HG03460 (cell line): ENCODE results near the gene LGR5.

ENCODE experiments used
- ATAC-seq: cut with Tn5 transposase; IDR thresholded peaks from one replicate; pipeline ENCODE4 v1.9.1; 2021; ENCODE audit not compliant: unreplicated experiment

Gene LGR5

GRCh38 chr12:71436696-71437095 lies 2.9 kb upstream of the LGR5 start:
- ATAC-seq = no peak

- no peak for ATAC-seq
Measured at GRCh38 chr12:71438670-71439361, 782 bp upstream of the LGR5 start.

GRCh38 chr12:71439362-71439612 lies 311 bp upstream of the LGR5 start:
- no peak for ATAC-seq

- ATAC-seq = no peak
Measured at GRCh38 chr12:71440345-71440762, 756 bp downstream of the LGR5 start.

GRCh38 chr12:71440763-71441748 lies 1.5 kb downstream of the LGR5 start:
- ATAC-seq = peak; percentile 71

- ATAC-seq = no peak
Measured at GRCh38 chr12:71441836-71442566, 2.4 kb downstream of the LGR5 start.

- ATAC-seq = no peak
Measured at GRCh38 chr12:71442567-71442931, 3.0 kb downstream of the LGR5 start.

GRCh38 chr12:71445071-71445470 lies 5.5 kb downstream of the LGR5 start:
- ATAC-seq = no peak

- no peak for ATAC-seq
Measured at GRCh38 chr12:71447691-71448132, 8.1 kb downstream of the LGR5 start.

- ATAC-seq = no peak
Measured at GRCh38 chr12:71448150-71448581, 8.6 kb downstream of the LGR5 start.

GRCh38 chr12:71449373-71450070 lies 9.9 kb downstream of the LGR5 start:
- no peak for ATAC-seq

GRCh38 chr12:71452006-71452405 lies 12.4 kb downstream of the LGR5 start:
- ATAC-seq = no peak

GRCh38 chr12:71455028-71455737 lies 15.6 kb downstream of the LGR5 start:
- ATAC-seq = no peak

- no peak for ATAC-seq
Measured at GRCh38 chr12:71456316-71456715, 16.7 kb downstream of the LGR5 start.

GRCh38 chr12:71456990-71457389 lies 17.4 kb downstream of the LGR5 start:
- no peak for ATAC-seq

- ATAC-seq = no peak
Measured at GRCh38 chr12:71460318-71460717, 20.7 kb downstream of the LGR5 start.

- no peak for ATAC-seq
Measured at GRCh38 chr12:71460850-71461609, 21.4 kb downstream of the LGR5 start.

- ATAC-seq = no peak
Measured at GRCh38 chr12:71461787-71462328, 22.3 kb downstream of the LGR5 start.

GRCh38 chr12:71465796-71466195 lies 26.2 kb downstream of the LGR5 start:
- ATAC-seq = no peak
